Neural cell (in vitro differentiated cells): ENCODE results near the gene SLC16A2. TPM values are rescaled to one million over a fixed set of nuclear protein-coding genes. Genes with fewer than 3 reads are reported as not detected.

Experiments
- H2AFZ ChIP-seq: fragments of 200-600, 300-800 bp; sonication (generic), shearing (Covaris generic); 2 replicates; pipeline ENCODE4 v1.6.0; 2014; ENCODE audit warnings: low read depth, mild to moderate bottlenecking, antibody characterized with exemption, low read length, moderate library complexity
- H3F3A ChIP-seq: fragments of 200-600 bp; shearing (Covaris generic); 2 replicates; pipeline ENCODE4 v1.6.1; 2016; ENCODE audit warnings: mild to moderate bottlenecking, moderate library complexity, mixed read lengths, antibody characterized with exemption, low read length; ENCODE audit not compliant: insufficient read depth, poor library complexity, severe bottlenecking
- H3K27ac ChIP-seq: fragments of 200-600, 300-800 bp; sonication (generic), shearing (Covaris generic); 2 replicates; pipeline ENCODE4 v1.5.1; 2014; ENCODE audit warnings: mild to moderate bottlenecking, low read length, moderate library complexity
- H3K27me3 ChIP-seq: fragments of 300-800, 200-600 bp; sonication (generic), shearing (Covaris generic); 2 replicates; pipeline ENCODE4 v1.6.0; 2014; ENCODE audit warnings: mild to moderate bottlenecking, low read depth, low read length, moderate library complexity; ENCODE audit not compliant: insufficient read depth
- H3K36me3 ChIP-seq: fragments of 300-800, 200-600 bp; sonication (generic), shearing (Covaris generic); 2 replicates; pipeline ENCODE4 v1.5.1; 2014; ENCODE audit warnings: mild to moderate bottlenecking, antibody characterized with exemption, low read length, moderate library complexity; ENCODE audit not compliant: insufficient read depth
- H3K4me2 ChIP-seq: fragments of 300-800, 200-600 bp; sonication (generic), shearing (Covaris generic); 2 replicates; pipeline ENCODE4 v1.6.0; 2014; ENCODE audit warnings: mild to moderate bottlenecking, low read length
- H3K4me3 ChIP-seq: fragments of 300-800, 200-600 bp; sonication (generic), shearing (Covaris generic); 2 replicates; pipeline ENCODE4 v1.5.1; 2014; ENCODE audit warnings: mild to moderate bottlenecking, low read length, moderate library complexity
- H3K79me2 ChIP-seq: fragments of 200-600 bp; shearing (Covaris generic); replicated peaks from 2 replicates; pipeline ENCODE4 v1.6.0; 2014; ENCODE audit warnings: mild to moderate bottlenecking, low read length, moderate library complexity; ENCODE audit not compliant: insufficient read depth
- H3K9ac ChIP-seq: fragments of 300-800, 200-600 bp; sonication (generic), shearing (Covaris generic); 2 replicates; pipeline ENCODE4 v1.6.1; 2016; ENCODE audit warnings: mild to moderate bottlenecking, low read length, mixed read lengths
- H3K9me2 ChIP-seq: fragments of 200-600 bp; shearing (Covaris generic); 2 replicates; pipeline ENCODE4 v1.6.1; 2016; ENCODE audit warnings: mild to moderate bottlenecking, low read length, mixed read lengths; ENCODE audit not compliant: insufficient read depth
- H3K9me3 ChIP-seq: fragments of 200-600, 300-800 bp; sonication (generic), shearing (Covaris generic); 2 replicates; pipeline ENCODE4 v1.6.1; 2016; ENCODE audit warnings: mild to moderate bottlenecking, mixed run types, low read length, moderate library complexity, mixed read lengths
- H4K20me1 ChIP-seq: fragments of 200-600 bp; shearing (Covaris generic); 2 replicates; pipeline ENCODE4 v1.6.1; 2016; ENCODE audit warnings: mild to moderate bottlenecking, mixed run types; ENCODE audit not compliant: insufficient read depth
- CTCF ChIP-seq: fragments of 450-650 bp; IDR thresholded peaks from 2 replicates; pipeline ENCODE4 v1.5.1; 2014; ENCODE audit warnings: antibody characterized with exemption, mild to moderate bottlenecking, moderate library complexity; ENCODE audit not compliant: poor library complexity, severe bottlenecking
- EP300 ChIP-seq: fragments of 450-650 bp; conservative IDR thresholded peaks from 2 replicates; pipeline ENCODE4 v1.6.1; 2014; ENCODE audit warnings: antibody characterized with exemption, mild to moderate bottlenecking, moderate library complexity; ENCODE audit not compliant: poor library complexity, severe bottlenecking
- EZH2 ChIP-seq: fragments of 200-600, 300-800 bp; shearing (Covaris generic), sonication (generic); IDR thresholded peaks from 2 replicates; pipeline ENCODE4 v1.6.1; 2014; ENCODE audit warnings: antibody characterized with exemption, low read length, borderline replicate concordance, mild to moderate bottlenecking; ENCODE audit not compliant: insufficient read depth, poor library complexity, severe bottlenecking
- MXI1 ChIP-seq: fragments of 450-650 bp; conservative IDR thresholded peaks from 2 replicates; pipeline ENCODE4 v1.6.1; 2014; ENCODE audit warnings: antibody characterized with exemption, mild to moderate bottlenecking; ENCODE audit not compliant: poor library complexity, severe bottlenecking
- POLR2AphosphoS5 ChIP-seq: IDR thresholded peaks from 2 replicates; pipeline ENCODE4 v1.6.1; 2012
- RAD21 ChIP-seq: fragments of 450-650 bp; conservative IDR thresholded peaks from 2 replicates; pipeline ENCODE4 v1.6.1; 2014; ENCODE audit warnings: antibody characterized with exemption, mild to moderate bottlenecking, moderate library complexity
- SMC3 ChIP-seq: fragments of 450-650 bp; conservative IDR thresholded peaks from 2 replicates; pipeline ENCODE4 v1.6.1; 2014; ENCODE audit warnings: antibody characterized with exemption, mild to moderate bottlenecking, moderate library complexity; ENCODE audit not compliant: poor library complexity
- TAF1 ChIP-seq: IDR thresholded peaks from 2 replicates; pipeline ENCODE4 v1.6.1; 2012; ENCODE audit warnings: low read depth
- polyA plus RNA-seq: library from polyadenylated mRNA; depleted of rRNA; stranded (reverse); fragments of >200 nt; gene quantifications from 2 replicates; pipeline ENCODE4 v1.2.3, GENCODE V29; 2014
- TF ChIP-seq, protein P1 (sequence below): IDR thresholded peaks from 2 replicates; pipeline ENCODE4 v1.6.1; 2012; ENCODE audit warnings: borderline replicate concordance

The SLC16A2 gene
- polyA plus RNA-seq, 1 donor from 2014 or later, result 14.5 TPM

DNA sequence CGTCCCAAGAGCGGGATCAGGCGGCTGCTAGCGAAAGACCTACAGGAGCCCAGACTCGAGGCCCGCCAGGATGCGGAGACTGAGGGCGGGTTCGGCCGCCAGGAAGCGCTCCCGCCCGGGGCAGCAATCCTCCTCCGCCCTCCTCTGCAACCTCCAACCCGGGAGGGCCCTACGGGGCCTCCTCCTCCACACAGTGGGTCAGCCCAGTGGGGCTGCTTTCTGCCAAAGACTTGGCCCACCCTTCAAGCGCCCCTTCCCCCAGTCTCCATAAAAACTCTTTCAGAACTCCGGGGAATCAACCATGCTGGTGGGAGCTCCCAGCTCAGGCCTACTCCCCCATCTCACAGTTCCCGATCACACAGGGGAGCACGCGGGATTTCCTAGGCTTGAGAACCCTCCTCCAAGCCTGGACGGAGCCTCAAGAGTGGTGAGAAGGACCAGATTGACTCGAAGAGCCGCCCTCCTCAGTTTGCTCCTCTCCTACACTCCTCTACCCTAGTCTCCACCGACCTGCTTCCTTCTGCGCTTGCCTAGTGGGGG, 115.6 kb downstream of the SLC16A2 start:
- Histone ChIP-seq H3K9me3 (no peaks in the 10 kb centered on the region), H3K27me3 (no peaks in the 10 kb centered on the region), H3K4me3 (peak overlapping the region; percentile 42), H3K4me2 (no peak overlapping the region), H3K9ac (no peak overlapping the region), H4K20me1 (no peaks in the 10 kb centered on the region), H3K27ac (no peak overlapping the region), H3K79me2 (no peaks in the 10 kb centered on the region), H3F3A (no peaks in the 10 kb centered on the region), H2AFZ (no peak overlapping the region), H3K36me3 (no peaks in the 10 kb centered on the region), H3K9me2 (no peaks in the 10 kb centered on the region)
- TF ChIP-seq SMC3 (no peak), EZH2 (no peak), CTCF (no peak), TAF1 (no peak), EP300 (no peak), RAD21 (no peak), MXI1 (no peak), POLR2AphosphoS5 (no peak)
- TF ChIP-seq, protein P1, sequence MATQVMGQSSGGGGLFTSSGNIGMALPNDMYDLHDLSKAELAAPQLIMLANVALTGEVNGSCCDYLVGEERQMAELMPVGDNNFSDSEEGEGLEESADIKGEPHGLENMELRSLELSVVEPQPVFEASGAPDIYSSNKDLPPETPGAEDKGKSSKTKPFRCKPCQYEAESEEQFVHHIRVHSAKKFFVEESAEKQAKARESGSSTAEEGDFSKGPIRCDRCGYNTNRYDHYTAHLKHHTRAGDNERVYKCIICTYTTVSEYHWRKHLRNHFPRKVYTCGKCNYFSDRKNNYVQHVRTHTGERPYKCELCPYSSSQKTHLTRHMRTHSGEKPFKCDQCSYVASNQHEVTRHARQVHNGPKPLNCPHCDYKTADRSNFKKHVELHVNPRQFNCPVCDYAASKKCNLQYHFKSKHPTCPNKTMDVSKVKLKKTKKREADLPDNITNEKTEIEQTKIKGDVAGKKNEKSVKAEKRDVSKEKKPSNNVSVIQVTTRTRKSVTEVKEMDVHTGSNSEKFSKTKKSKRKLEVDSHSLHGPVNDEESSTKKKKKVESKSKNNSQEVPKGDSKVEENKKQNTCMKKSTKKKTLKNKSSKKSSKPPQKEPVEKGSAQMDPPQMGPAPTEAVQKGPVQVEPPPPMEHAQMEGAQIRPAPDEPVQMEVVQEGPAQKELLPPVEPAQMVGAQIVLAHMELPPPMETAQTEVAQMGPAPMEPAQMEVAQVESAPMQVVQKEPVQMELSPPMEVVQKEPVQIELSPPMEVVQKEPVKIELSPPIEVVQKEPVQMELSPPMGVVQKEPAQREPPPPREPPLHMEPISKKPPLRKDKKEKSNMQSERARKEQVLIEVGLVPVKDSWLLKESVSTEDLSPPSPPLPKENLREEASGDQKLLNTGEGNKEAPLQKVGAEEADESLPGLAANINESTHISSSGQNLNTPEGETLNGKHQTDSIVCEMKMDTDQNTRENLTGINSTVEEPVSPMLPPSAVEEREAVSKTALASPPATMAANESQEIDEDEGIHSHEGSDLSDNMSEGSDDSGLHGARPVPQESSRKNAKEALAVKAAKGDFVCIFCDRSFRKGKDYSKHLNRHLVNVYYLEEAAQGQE, result no peak

- no peaks in the 10 kb centered on the region for H3K36me3 ChIP-seq
- H3K27me3 ChIP-seq, result no peaks in the 10 kb centered on the region
- no peak for TF ChIP-seq CTCF
- TF ChIP-seq MXI1, result no peak
- TF ChIP-seq TAF1, result no peak
- TF ChIP-seq SMC3, result no peak
- no peak for TF ChIP-seq POLR2AphosphoS5
- no peak for TF ChIP-seq EZH2
- TF ChIP-seq EP300, result no peak
Measured at GRCh38 chrX:74540635-74541249, 119.4 kb downstream of the SLC16A2 start.

More at GRCh38 chrX:74540635-74541249, 119.4 kb downstream of the SLC16A2 start:
- Histone ChIP-seq H3K4me2 (no peak overlapping the region), H3K9me3 (no peaks in the 10 kb centered on the region), H4K20me1 (no peaks in the 10 kb centered on the region), H3K4me3 (no peak overlapping the region), H3K79me2 (no peaks in the 10 kb centered on the region), H3K9ac (no peak overlapping the region), H3K9me2 (no peaks in the 10 kb centered on the region), H2AFZ (no peak overlapping the region), H3F3A (no peaks in the 10 kb centered on the region), H3K27ac (no peak overlapping the region)
